ENCODE data around the gene ERMARD.

GRCh38 chr6:169827290-169827717 lies 75.9 kb downstream of the ERMARD start:
- TF ChIP-seq SP1 (IDR thresholded peaks at IDR 0.05) (no peak), FOXM1 (IDR thresholded peaks at IDR 0.05; ENCODE audit: borderline replicate concordance) (no peak), ARNT (IDR thresholded peaks at IDR 0.05) (no peak), CTBP1 (IDR thresholded peaks at IDR 0.05; ENCODE audit: borderline replicate concordance) (no peak), L3MBTL2 (conservative IDR thresholded peaks at IDR 0.05) (no peak), NFRKB (IDR thresholded peaks at IDR 0.05) (no peak), TARDBP (IDR thresholded peaks at IDR 0.05) (no peak), ELF4 (IDR thresholded peaks at IDR 0.05) (no peak)
